Astrocyte (in vitro differentiated cells and primary cell): ENCODE measurements around the gene TJP1. TPM values are rescaled to one million over a fixed set of nuclear protein-coding genes. Genes with fewer than 3 reads are reported as not detected.

Experiments
- DNase-seq: peaks from one replicate; pipeline ENCODE4 v3.0.0-alpha.2; 2010; ENCODE audit warnings: low read depth
- FAIRE-seq: peaks from 2 replicates; lab custom pipeline; 2011; peaks lifted over from hg19 to GRCh38; lab: Jason Lieb, UNC
- H2AFZ ChIP-seq: 2 replicates; pipeline ENCODE4 v1.6.0; 2012; ENCODE audit warnings: low read depth, low read length, inconsistent platforms
- H3K27ac ChIP-seq: 2 replicates; pipeline ENCODE4 v1.5.1; 2011; ENCODE audit warnings: low read depth, low read length, inconsistent platforms
- H3K27me3 ChIP-seq: 2 replicates; pipeline ENCODE4 v1.6.0; 2011; ENCODE audit warnings: low read length, inconsistent platforms; ENCODE audit not compliant: insufficient read depth
- H3K36me3 ChIP-seq: 2 replicates; pipeline ENCODE4 v1.5.1; 2011; ENCODE audit warnings: low read length, inconsistent platforms; ENCODE audit not compliant: insufficient read depth
- H3K4me1 ChIP-seq: 2 replicates; pipeline ENCODE4 v1.5.1; 2011; ENCODE audit warnings: low read length, inconsistent platforms; ENCODE audit not compliant: insufficient read depth
- H3K4me2 ChIP-seq: 2 replicates; pipeline ENCODE4 v1.6.0; 2012; ENCODE audit warnings: low read length, inconsistent platforms
- H3K4me3 ChIP-seq: 2 replicates; pipeline ENCODE4 v1.5.1; 2011; ENCODE audit warnings: low read depth, mild to moderate bottlenecking, low read length, inconsistent platforms; ENCODE audit not compliant: insufficient read depth
- H3K79me2 ChIP-seq: 2 replicates; pipeline ENCODE4 v1.6.0; 2012; ENCODE audit warnings: mild to moderate bottlenecking, low read length, inconsistent platforms; ENCODE audit not compliant: insufficient read depth
- H3K9ac ChIP-seq: 2 replicates; pipeline ENCODE4 v1.6.0; 2012; ENCODE audit warnings: mild to moderate bottlenecking, low read length, inconsistent platforms
- H3K9me3 ChIP-seq: 2 replicates; pipeline ENCODE4 v1.5.1; 2012; ENCODE audit warnings: low read depth, mild to moderate bottlenecking, low read length, inconsistent platforms; ENCODE audit not compliant: insufficient read depth
- H4K20me1 ChIP-seq: 2 replicates; pipeline ENCODE4 v1.6.0; 2012; ENCODE audit warnings: low read length, inconsistent platforms; ENCODE audit not compliant: insufficient read depth
- H3K27ac Mint-ChIP-seq: one replicate; pipeline ENCODE4 v1.8.0; 2021; ENCODE audit warnings: mild to moderate bottlenecking, mixed read lengths; ENCODE audit not compliant: unreplicated experiment
- H3K27me3 Mint-ChIP-seq: one replicate; pipeline ENCODE4 v1.8.0; 2021; ENCODE audit warnings: low read depth, mixed read lengths; ENCODE audit not compliant: unreplicated experiment
- H3K36me3 Mint-ChIP-seq: one replicate; pipeline ENCODE4 v1.8.0; 2021; ENCODE audit warnings: low read depth, mixed read lengths; ENCODE audit not compliant: unreplicated experiment
- H3K4me1 Mint-ChIP-seq: one replicate; pipeline ENCODE4 v1.8.0; 2021; ENCODE audit warnings: low read depth, mixed read lengths; ENCODE audit not compliant: unreplicated experiment
- H3K4me3 Mint-ChIP-seq: one replicate; pipeline ENCODE4 v1.8.0; 2021; ENCODE audit warnings: mild to moderate bottlenecking, moderate library complexity, mixed read lengths; ENCODE audit not compliant: unreplicated experiment
- H3K9me3 Mint-ChIP-seq: one replicate; pipeline ENCODE4 v1.8.0; 2021; ENCODE audit warnings: mild to moderate bottlenecking, mixed read lengths; ENCODE audit not compliant: unreplicated experiment
- EZH2 ChIP-seq: IDR thresholded peaks from 2 replicates; pipeline ENCODE4 v1.6.1; 2012; ENCODE audit warnings: mild to moderate bottlenecking, low read length, inconsistent platforms; ENCODE audit not compliant: insufficient read depth
- total RNA-seq: library from RNA; stranded (reverse); gene quantifications from 2 replicates; pipeline ENCODE4 v1.2.1, GENCODE V29; 2021
- TF ChIP-seq, protein P1 (sequence below): IDR thresholded peaks from 2 replicates; pipeline ENCODE4 v1.5.1; 2011; ENCODE audit warnings: low read depth, mild to moderate bottlenecking, inconsistent platforms, low read length, moderate library complexity; ENCODE audit not compliant: insufficient read depth

Gene TJP1
- total RNA-seq, 1 donor from 2014 or later, result 137 TPM

DNA sequence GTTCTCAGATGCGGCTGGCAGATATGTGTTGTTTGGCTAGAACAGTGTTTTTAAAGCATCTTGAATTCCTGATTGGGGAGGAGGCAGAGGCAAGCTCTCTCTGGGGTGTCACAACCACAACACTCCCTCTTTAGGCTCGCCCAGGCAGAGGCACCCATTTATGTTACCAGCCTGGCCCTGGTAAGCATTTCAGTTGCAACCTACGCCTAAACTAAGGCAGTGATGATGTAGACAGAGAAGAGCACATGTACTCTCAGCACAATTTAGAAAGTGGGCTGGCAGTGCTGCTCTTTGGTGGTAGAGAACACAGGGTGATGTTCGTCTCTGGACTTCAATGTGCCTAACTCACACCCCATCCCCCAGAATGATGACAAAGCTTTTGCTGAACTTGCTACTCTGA lies 41.2 kb upstream of the TJP1 start:
- H4K20me1 ChIP-seq, result no peaks in the 10 kb centered on the region
- no peaks in the 10 kb centered on the region for H3K27me3 ChIP-seq
- no peak overlapping the region for H3K9ac ChIP-seq
- H3K4me1 ChIP-seq, result peaks cover 16% of the 10 kb centered on the region
- H2AFZ ChIP-seq, result no peak overlapping the region
- no peaks in the 10 kb centered on the region for H3K36me3 ChIP-seq
- H3K27ac ChIP-seq, result no peak overlapping the region
- TF ChIP-seq, protein P1, sequence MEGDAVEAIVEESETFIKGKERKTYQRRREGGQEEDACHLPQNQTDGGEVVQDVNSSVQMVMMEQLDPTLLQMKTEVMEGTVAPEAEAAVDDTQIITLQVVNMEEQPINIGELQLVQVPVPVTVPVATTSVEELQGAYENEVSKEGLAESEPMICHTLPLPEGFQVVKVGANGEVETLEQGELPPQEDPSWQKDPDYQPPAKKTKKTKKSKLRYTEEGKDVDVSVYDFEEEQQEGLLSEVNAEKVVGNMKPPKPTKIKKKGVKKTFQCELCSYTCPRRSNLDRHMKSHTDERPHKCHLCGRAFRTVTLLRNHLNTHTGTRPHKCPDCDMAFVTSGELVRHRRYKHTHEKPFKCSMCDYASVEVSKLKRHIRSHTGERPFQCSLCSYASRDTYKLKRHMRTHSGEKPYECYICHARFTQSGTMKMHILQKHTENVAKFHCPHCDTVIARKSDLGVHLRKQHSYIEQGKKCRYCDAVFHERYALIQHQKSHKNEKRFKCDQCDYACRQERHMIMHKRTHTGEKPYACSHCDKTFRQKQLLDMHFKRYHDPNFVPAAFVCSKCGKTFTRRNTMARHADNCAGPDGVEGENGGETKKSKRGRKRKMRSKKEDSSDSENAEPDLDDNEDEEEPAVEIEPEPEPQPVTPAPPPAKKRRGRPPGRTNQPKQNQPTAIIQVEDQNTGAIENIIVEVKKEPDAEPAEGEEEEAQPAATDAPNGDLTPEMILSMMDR, result no peak
- no peak for TF ChIP-seq EZH2
- H3K27me3 Mint-ChIP-seq, result no peaks in the 10 kb centered on the region
- no peaks in the 10 kb centered on the region for H3K36me3 Mint-ChIP-seq
- H3K27ac Mint-ChIP-seq, result no peak overlapping the region
- no peaks in the 10 kb centered on the region for H3K9me3 Mint-ChIP-seq
- no peak overlapping the region for H3K4me2 ChIP-seq
- H3K9me3 ChIP-seq, result no peaks in the 10 kb centered on the region
- H3K4me3 Mint-ChIP-seq, result no peak overlapping the region
- no peak overlapping the region for H3K4me3 ChIP-seq
- no peaks in the 10 kb centered on the region for H3K79me2 ChIP-seq
- DNase-seq (no peak), FAIRE-seq (no peak)
- peaks cover 23% of the 10 kb centered on the region for H3K4me1 Mint-ChIP-seq

DNA sequence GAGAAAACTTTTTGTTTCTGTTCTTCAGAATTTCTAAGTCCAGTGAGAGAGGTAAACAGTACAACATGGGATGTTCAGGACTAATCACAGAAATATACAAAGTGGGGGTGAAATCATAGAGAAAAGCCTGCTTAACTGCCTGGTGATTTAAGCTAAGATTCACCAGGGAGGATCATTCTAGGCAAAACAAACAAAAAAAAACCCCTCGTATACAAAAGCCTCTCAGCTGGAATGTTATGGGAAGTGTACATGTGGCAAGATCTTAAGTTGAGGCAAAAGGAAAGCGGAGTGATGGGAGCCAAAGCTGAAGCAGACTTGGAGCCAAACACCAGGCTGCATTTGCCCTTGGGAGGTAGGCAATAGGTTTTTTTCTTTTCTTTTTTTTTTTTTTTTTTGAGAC lies 40.0 kb upstream of the TJP1 start:
- peaks cover 16% of the 10 kb centered on the region for H3K4me1 ChIP-seq
- TF ChIP-seq, protein P1, result no peak
- H3K27ac ChIP-seq, result no peak overlapping the region
- no peaks in the 10 kb centered on the region for H3K79me2 ChIP-seq
- Mint-ChIP-seq H3K36me3 (no peaks in the 10 kb centered on the region), H3K4me1 (peaks cover 23% of the 10 kb centered on the region), H3K9me3 (no peaks in the 10 kb centered on the region), H3K4me3 (no peak overlapping the region), H3K27me3 (no peaks in the 10 kb centered on the region), H3K27ac (no peak overlapping the region)
- DNase-seq, result no peak
- no peaks in the 10 kb centered on the region for H4K20me1 ChIP-seq
- no peaks in the 10 kb centered on the region for H3K36me3 ChIP-seq
- H3K4me3 ChIP-seq, result no peak overlapping the region
- no peaks in the 10 kb centered on the region for H3K9me3 ChIP-seq
- H3K4me2 ChIP-seq, result no peak overlapping the region
- FAIRE-seq, result peak; percentile 58
- no peak overlapping the region for H2AFZ ChIP-seq
- H3K9ac ChIP-seq, result no peak overlapping the region
- H3K27me3 ChIP-seq, result no peaks in the 10 kb centered on the region

DNA sequence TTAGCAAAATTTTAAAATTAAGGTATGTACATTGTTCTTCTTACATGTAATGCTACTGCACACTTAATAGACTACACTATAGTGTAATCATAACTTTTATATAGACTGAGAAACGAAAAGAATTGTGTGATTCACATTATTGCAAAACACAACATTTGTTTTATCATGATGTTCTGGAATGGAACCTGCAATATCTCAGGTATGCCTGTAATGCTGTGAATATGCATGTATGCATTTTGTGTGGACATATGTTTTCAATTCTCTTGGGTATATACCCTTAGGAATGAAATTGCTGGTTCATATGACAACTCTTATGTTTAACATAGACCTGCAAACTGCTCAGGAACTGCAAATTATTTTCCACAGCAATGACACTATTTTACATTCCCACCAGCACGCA lies 38.6 kb upstream of the TJP1 start:
- no peaks in the 10 kb centered on the region for H3K27me3 Mint-ChIP-seq

More for the DNA sequence above, 38.6 kb upstream of the TJP1 start:
- Mint-ChIP-seq H3K4me1 (peaks cover 23% of the 10 kb centered on the region), H3K9me3 (no peaks in the 10 kb centered on the region), H3K36me3 (no peaks in the 10 kb centered on the region), H3K27ac (no peak overlapping the region), H3K4me3 (no peak overlapping the region)
- no peak overlapping the region for H2AFZ ChIP-seq
- H3K4me2 ChIP-seq, result peak overlapping the region; percentile 75
- FAIRE-seq, result peak; percentile 59
- no peaks in the 10 kb centered on the region for H3K79me2 ChIP-seq
- H3K4me3 ChIP-seq, result no peak overlapping the region
- H3K9ac ChIP-seq, result no peak overlapping the region
- no peaks in the 10 kb centered on the region for H4K20me1 ChIP-seq
- TF ChIP-seq, protein P1, result no peak
- no peak for TF ChIP-seq EZH2
- DNase-seq, result peak; percentile 33
- H3K27ac ChIP-seq, result peak overlapping the region; percentile 68
- H3K9me3 ChIP-seq, result no peaks in the 10 kb centered on the region
- no peaks in the 10 kb centered on the region for H3K27me3 ChIP-seq
- H3K36me3 ChIP-seq, result no peaks in the 10 kb centered on the region
- H3K4me1 ChIP-seq, result peaks cover 16% of the 10 kb centered on the region
